ENCODE data around the gene TNS1. TPM values are rescaled to one million over a fixed set of nuclear protein-coding genes. Genes with fewer than 3 reads are reported as not detected.

The TNS1 gene
- polyA plus RNA-seq, 3 donors: 60.6 to 72.4 (median 62.7) TPM

DNA sequence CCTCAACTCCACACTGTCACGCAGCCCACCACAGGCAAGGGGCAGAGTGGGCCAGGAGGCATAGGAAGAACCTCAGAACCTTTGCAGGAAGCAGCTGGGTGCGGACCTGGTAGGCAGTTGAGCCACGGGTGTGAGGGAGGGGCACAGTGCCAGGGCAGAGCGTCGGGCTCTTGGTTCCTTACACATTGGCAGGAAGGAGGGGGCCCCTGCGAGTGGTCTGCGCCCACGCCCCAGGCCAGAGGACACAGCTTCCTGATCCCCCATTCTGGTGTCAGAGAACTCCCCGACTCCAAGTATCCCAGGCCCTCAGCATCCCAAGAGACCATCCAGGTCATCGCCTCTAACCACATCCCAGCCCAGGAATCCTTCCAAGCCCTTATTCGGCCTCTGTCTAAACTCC is 61.5 kb downstream of the TNS1 start:
- DNase-seq (ENCODE audit: extremely low read depth in 1 of 11, low read depth in 9 of 11, low spot score in 4 of 11): no peak

DNA sequence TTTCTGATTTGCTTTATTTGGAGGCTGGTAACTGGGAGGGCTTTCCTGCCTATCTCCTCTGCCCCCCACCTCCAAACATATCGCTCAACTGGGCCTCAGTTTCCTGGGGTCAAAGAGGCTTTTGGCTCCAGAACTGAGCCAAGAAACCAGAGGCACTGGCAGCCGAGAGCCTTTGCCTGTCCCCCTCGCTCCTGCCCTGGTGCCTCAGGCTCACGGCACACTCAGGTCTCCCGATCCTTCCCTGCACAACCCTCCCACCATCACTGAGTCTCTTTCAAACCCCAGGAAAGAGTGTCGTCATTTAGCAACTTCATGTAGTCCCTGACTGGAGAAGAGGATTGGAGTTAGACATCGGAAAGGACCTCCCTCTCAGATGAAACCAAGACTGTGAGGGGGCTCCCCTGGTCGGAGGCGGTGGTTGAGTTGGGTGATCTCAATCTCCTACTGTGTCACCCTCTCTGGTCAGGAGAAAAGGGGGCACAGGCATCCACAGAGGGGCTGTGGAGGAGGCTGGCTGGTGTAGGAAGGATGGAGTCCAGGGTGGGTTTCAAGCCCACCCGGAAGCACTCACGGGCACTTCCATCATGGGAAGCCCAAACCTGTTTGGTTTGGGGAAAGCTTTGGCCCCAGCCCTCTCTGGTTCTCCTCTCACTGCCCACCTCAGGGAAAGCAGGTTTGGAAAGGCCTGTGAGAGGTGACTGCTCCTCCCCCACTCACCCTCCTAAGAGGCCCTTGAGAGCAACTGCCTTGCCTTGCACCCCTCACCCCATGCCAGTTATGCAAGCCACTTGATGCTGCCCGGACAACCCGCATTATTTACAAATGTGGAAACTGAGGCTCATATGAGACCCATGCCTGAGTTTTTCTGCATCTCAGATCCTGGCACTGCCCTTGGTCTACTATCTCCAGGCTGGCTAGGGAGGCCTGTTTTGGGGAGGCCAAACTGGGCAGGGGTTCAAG is 62.3 kb downstream of the TNS1 start:
- DNase-seq (ENCODE audit: extremely low read depth in 1 of 11, low read depth in 9 of 11, low spot score in 4 of 11): no peak

DNA sequence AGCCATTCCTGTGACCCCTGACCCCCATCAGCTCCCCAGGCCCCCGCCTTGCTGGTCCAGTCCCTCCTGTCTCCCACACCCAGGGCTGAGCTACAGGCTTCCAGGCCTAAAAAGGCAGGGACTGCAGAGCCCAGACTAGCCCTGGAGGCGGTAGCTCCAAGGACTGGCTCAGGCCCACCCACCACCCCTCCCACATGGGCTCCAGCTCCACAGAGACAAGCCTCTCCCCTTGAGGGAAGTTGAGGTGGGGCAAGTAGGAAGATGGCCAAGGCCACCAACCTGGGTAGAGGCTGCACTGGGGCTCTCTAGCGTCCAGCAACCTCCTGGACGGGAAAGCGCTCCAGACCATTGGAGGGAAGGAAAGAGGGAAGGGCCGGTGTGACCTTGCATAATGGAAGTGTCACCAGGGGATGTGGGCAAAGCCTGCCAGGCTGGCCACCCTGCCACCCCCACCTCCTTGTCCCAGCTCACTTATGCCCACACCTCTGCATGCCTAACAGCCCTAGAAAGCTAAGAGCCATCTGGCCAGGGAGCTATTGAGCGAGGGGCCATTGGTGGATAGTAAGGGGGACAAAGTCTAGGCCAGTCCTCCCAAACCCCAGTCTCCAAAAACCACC is 63.1 kb downstream of the TNS1 start:
- DNase-seq (ENCODE audit: extremely low read depth in 1 of 11, low read depth in 9 of 11, low spot score in 4 of 11): no peak

DNA sequence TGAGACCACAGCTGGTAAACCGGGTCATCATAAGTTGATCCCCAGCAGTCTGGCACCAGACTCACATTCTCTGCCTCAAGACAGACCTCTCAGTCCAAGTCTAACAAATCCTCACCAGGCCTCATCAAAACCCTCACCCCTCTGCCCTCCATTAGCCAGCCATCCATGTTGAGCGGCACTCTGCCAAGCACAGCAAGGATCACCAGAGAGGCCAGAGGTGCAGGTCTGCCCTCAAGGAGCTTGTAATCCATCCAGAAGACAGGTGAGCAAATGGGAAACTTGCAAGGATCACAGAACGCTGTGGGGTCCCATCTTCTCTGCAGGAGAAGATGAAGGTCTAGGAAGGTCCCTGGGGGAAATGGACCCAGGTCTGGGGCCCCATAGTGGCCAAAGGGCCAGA is 63.6 kb downstream of the TNS1 start:
- DNase-seq (ENCODE audit: extremely low read depth in 1 of 11, low read depth in 9 of 11, low spot score in 4 of 11): no peak

DNA sequence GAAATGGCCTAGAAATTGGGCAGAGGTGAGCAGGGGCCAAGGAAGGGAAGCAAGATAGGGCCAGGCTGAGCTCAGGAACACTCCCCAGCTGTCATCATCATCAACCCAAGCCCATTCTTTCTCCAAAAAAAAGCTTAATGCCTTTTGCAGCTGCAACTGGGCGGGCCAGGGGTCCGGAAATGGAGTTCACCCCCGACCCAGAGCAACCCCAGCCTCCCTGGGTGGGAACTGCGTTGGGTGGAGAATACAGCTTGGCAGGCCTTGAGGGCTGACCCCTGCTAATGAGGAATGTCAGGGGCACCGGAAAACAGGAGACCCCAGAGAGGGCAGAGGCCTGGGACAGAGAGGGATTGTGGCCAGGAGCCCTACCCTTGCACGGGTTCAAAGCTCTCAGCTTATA is 64.8 kb downstream of the TNS1 start:
- DNase-seq (ENCODE audit: extremely low read depth in 1 of 11, low read depth in 9 of 11, low spot score in 4 of 11): no peak

DNA sequence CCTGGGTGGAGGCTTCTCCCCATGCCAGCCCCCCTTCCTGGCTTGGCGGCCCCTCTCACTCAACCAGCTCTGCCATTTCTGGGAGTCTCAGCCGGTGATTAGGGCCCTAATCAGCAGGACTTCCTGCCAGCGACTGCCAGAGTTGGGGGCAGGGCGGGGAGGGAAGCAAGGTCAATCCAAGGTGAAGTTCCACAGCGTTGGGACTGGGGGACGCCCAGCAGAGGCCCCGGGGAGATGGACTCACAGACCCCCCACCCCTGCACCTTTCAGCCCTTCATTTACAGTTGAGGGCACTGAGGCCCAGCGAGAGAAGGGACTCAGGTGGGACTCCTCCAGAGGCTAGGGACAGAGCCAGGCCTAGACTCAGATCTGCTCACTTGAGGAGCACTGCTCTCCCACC is 65.3 kb downstream of the TNS1 start:
- DNase-seq (ENCODE audit: extremely low read depth in 1 of 11, low read depth in 9 of 11, low spot score in 4 of 11): no peak

DNA sequence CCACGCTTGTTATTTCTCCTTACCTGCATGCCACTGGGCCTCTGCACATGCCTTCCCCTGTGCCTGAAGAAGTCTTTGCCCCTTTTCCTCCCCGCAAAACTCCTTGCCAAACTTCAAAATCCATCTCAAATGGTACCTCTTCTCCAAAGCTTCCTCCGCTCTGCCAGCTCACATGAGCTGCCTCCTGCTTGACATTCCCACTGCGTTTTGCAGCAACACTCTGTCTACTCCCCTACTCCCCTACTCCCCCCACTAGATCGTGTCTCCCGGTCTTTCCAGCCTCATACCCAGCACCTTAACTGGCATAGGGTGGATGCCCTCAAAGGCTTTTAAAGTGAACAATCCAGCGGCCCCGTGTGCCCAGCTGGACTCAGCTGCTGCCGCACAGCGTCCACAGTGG is 65.8 kb downstream of the TNS1 start:
- DNase-seq (ENCODE audit: extremely low read depth in 1 of 11, low read depth in 9 of 11, low spot score in 4 of 11): no peak

DNA sequence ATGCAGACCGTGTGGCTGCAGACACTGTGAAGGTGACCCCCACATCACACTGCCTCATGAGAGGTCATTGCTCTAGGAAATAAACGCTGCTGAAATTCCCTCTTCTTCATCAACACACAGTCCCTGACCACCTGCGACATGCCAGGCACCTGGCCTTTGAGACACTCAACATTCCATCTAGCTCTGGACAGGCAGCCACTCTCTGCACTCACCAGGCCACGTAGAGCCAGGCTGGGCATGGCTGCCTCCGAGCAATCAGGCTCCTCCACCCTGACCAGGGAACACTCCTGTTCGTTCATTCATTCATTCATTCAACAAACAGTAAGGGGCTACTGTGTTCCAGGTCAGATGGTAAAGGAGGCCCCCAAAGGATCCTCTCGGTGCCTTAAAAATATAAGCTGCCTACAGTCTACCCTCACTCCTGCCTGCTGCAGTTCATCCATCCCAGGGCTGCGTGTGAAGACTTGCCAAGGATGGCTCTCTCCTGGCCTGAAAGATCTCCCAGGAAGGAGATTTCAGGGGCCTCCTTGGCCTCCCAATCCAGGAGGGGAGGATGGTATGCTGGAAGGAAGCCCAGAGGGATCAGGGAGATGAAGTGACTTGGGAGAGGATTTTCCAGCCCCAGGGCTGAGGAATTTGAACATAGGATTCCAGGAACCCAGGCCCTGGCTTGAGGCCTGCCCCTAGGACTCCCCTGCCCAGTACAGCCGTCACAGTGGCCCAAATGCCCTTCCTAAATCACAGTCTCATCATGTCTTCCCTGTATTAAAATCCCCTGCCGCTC is 66.7 kb downstream of the TNS1 start:
- DNase-seq (ENCODE audit: extremely low read depth in 1 of 11, low read depth in 9 of 11, low spot score in 4 of 11): no peak

DNA sequence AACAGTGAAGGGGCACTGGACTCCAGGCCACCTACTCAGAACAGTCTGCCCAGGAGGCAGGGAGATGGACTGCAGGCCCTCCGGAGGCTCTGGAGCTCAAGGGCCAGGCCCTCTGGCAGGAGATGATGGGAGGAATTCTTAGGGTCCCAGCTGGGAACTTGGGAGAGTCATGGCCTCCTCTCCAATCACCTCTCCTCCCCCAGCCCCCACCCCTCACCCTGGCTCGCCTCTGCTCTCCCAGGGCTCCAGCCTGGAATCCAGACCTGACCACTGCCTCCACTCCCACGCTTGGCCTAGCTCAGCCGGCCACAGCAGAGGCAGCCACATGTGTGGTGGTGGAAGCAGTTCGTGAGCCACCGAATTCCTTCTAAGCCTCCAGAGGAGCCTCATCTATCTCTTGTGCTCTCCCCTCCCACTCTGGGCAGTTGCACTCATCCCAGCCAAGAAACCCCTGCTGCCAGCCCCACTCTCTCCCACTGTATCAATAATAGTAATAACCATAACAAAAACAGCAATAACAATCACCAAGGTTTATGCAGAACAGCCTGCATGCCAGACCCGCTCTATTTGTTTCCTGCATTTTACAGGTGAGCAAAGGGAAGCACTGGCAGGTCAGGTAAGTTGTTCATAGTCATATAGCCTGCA is 67.4 kb downstream of the TNS1 start:
- no peak for DNase-seq (ENCODE audit: extremely low read depth in 1 of 11, low read depth in 9 of 11, low spot score in 4 of 11)

DNA sequence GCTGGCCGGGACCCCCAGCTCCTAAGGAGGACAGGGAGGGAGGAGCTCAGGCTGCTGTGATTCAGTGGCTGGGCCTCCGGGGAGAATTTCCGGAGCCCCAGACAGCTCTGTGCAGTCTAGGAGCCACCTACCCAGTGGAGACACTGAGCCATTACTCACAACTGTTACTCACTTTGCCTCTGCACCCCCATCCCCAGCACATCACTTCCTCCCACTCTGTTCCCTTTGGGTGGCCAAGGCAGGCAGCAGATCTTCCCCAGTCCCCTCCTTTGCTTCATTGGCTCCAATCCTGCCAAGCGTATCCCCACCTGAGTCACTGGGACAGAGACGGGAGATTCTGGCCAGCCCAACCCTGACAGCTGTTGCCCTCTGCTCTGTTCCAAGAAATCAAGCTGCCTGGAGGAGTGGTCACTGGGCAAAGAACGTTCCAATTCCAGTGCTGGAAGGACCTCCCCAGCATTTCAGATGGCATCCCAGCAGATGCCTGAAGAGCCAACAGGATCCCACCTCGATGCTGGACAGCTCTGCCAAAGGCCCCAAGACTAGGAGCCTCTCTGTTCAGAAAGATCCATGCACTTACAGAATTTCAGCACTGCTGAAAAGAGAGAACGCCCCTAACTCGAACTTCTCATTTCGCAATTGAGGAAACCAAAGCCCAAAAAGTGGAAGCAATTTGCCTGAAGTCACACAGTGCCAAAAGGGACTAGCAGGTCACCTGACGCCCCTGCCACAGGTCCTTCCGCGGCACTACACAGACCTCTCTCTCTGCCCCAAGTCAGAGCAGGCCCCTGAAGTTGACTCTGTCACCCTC is 68.3 kb downstream of the TNS1 start:
- no peak for DNase-seq (ENCODE audit: extremely low read depth in 1 of 11, low read depth in 9 of 11, low spot score in 4 of 11)

DNA sequence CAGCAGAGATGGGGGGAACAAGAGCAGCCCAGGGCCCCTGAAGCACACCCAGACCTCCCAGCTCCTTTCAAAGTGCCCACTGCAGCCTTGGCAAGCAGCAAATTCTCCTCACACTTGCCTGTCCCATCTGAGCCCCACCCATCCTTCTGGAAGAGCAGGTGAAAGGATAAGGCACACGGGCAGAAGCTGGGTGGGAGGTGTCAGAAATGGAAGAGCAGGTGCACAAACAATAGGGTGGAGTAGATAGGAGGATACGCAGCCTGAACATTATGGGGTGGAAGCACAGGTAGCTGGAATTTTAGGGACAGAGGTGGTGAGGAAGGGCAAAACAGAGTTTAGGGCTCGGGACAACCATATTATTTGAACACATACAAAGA is 69.2 kb downstream of the TNS1 start:
- DNase-seq (ENCODE audit: extremely low read depth in 1 of 11, low read depth in 9 of 11, low spot score in 4 of 11): no peak

DNA sequence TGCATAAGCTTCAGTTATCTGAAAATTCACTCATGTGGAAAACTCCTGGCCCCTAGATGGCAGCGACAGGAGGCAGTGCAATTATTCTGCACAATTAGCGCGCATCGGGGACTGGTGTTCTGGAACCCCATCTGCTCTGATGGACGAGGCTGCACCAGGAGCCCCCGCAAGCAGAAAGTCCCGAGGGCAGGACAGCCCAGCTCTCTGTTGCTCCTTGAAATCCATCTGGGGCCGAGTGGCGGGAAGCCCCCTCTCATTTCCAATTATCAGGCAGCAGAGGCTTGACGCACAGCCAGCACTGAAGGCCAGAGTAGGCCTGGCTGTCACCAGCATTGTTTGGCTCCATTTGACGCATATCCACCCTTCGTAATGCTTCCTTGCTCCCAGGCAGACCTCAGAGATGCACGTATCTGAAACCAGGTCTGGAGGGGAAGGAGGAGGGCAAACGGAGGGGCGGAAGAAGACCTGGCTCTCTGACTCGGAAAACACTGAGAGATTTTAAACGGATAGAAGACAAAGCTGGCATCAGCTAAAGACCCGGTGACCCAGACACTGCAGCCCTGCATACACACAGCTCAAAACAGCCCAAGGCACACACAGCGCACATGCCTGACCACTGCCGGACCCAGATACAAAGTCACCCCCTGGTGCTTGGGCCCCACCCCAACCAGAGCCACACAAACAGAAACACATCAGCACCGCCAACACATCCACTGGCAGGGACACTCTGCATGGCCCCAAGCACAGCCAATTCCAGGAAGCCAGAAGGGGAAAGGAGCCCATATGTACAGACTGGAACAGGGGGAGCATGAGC is 69.8 kb downstream of the TNS1 start:
- no peak for DNase-seq (ENCODE audit: extremely low read depth in 1 of 11, low read depth in 9 of 11, low spot score in 4 of 11)

DNA sequence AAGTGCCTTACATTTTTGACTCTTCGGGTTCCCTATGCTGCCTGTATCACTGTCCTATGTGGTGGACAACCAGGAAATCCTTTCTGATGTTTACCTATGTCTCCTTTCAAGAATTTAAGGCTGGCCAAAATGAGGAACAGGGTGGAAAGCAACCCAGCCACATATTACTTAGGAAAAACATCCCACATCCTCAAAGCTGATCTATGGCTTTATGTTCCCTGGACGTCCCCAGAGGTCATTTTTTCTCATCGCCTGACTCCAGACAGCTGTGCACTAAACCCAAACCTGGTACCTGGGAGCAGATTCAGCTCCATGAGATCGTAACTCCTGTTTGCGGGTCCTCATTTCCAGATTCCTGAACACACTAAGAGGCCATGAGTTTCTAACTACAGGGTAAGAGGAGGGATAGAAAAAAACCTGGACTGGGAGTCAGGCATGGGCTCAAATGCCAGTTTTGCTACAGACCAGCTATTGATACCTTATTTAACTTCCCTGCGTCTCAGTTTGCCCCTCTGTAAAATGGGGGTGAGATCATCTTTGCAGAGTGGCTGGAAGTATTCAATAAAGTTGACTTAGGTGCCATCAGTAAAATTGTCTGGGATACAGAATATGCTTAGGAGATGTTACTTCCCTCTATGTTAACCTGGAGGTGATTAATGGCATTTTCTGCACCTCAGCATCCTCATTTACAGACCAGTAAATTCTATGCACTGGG is 70.8 kb downstream of the TNS1 start:
- DNase-seq (ENCODE audit: extremely low read depth in 1 of 11, low read depth in 9 of 11, low spot score in 4 of 11): no peak

DNA sequence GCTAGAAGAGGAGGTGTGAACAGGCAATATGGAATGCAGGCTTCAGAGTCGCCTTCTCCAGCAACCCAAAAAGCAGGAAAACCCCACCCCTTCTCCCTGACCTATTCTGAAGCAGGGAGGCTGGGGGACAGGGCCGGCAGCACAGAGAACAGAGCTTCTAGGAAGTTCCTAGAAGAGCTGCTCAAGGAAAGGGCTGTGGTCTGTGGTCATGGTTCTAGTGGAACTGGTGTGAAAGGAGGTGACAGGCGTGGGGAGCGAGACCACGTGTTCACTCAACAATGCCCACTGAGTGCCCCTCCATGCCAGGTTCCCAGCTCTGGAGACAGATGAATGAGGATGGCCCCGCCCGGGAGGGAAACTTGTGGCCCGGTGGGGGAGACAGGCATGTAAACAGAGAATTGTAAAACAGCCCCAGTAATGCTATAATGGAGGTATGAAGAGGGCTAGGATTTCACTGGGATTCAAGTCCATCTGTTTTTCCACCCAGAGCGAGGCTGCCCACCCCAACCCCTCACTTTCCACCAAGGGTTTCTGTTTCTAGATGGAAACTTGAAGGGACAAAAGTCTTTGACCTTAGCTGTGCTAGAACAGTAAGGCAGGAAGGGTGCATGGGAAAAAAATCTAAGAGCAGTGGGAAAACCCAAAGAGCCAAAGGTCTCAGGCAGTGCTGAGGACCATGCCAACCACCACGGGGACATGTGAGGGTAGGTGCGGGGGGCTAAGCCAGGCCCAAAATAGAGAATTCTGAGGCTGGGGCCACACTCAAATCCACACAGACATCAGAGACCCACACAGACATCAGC is 71.8 kb downstream of the TNS1 start:
- DNase-seq (ENCODE audit: extremely low read depth in 1 of 11, low read depth in 9 of 11, low spot score in 4 of 11): no peak

DNA sequence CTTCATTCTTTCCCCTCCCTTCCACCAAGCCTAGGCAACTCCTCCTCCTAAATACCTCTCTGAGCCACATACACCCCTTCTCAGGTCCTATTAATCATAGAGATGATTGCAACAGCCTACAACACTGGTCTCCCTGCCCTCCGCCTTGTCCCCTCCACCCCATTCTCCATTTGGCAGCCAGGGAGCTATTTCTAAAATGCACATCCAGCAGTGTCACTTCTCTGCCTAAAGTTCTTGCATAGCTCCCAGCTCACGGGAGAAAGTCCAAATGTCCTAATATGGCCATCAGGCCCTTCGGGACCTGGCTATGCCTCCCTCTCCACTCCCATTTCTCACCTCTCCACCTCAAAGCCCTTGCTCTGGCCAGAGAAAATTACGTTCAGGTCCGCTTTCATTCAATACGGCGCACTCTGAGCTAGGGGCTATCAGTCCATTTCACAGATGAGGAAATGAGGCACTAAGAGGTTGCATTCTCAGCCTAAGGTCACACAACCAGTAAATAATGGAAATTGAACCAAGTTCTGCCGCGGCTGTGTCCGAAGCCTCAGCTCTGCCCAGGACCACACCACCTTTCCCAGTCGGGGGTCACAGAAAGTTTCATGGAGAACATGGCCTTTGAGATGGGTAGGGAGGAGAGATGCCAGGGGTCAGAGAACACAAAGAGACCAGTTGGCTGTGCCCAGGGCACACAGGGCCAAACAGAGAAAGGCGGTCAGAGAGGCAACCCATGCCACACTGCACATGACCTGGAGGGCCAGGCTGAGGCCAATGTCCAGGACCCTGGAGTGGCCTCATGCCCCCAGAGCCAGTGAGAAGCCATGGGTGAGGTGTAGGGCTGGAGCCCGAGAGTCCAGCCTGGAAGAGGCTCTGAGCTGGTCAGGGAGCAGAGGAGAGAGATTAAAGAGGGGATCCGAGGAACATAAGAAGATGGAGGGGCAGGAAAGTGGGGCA is 72.8 kb downstream of the TNS1 start:
- DNase-seq (ENCODE audit: extremely low read depth in 1 of 11, low read depth in 9 of 11, low spot score in 4 of 11): no peak

Measured in renal cortex interstitium (tissue), 11 donors.